GM20000 (cell line): ENCODE measurements around the gene FOXI3.

Source experiments
- DNase-seq: peaks from one replicate; pipeline ENCODE4 v3.0.0; 2012; ENCODE audit warnings: low spot score
- CTCF ChIP-seq: IDR thresholded peaks from 2 replicates; pipeline ENCODE4 v1.5.1; 2012; ENCODE audit warnings: mild to moderate bottlenecking, control low read depth; ENCODE audit errors: extremely low read depth, missing control alignments

The FOXI3 gene

GRCh38 chr2:88400037-88400767, 52.3 kb downstream of the FOXI3 start:
- DNase-seq: no peak
- TF ChIP-seq CTCF: no peak

DNA sequence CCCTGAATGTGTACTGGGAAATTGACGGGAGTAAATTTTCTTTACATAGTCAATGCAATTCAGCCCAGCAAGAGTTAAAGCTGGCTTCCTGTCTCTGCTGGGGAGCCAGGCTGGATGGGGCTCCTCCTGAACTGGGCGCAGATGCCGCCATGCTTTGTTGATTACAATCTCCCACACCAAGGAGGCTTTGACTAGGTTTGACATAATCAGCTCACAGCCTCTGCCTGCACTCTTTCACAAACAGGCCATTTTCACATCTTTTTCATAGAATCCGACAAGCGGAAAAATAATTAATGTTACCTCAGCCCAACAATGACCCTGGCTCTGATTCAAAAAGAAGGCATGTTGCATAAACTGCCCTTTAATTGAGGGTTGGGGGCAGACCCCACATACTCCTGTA, 54.3 kb downstream of the FOXI3 start:
- no peak for TF ChIP-seq CTCF
- DNase-seq: no peak
